Measurements from ENCODE around the gene SOCS2.
"Not testable (repeated sequence)": the region's sequence is repeated elsewhere in the genome, so short reads cannot be mapped to it uniquely, and the experiment has no call there.

SOCS2 gene

DNA sequence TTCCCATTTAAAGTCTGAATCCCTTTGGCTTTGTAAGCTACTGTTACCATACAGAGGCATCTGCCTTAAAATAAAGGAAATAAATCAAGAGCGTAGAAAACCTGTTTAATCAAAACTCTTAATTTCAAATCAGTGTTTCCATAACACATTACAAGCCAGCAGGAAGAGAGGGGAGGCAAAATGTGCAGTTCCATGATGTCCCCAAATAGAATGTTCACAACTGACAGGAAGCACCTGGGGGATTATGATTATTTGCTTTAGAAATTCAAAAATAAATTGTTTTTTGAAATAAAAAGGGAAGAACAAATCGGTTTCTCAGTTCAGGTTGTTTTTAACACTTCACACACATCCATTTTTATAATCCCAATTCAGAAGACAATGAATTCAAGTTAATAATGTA, 21.4 kb downstream of the SOCS2 start:
- DNase-seq (ENCODE audit: low read depth) = no peak

GRCh38 chr12:93594766-93595311, 22.4 kb downstream of the SOCS2 start:
- DNase-seq (ENCODE audit: low read depth) = no peak

GRCh38 chr12:93595351-93595750, 22.9 kb downstream of the SOCS2 start:
- DNase-seq (ENCODE audit: low read depth) = no peak

DNA sequence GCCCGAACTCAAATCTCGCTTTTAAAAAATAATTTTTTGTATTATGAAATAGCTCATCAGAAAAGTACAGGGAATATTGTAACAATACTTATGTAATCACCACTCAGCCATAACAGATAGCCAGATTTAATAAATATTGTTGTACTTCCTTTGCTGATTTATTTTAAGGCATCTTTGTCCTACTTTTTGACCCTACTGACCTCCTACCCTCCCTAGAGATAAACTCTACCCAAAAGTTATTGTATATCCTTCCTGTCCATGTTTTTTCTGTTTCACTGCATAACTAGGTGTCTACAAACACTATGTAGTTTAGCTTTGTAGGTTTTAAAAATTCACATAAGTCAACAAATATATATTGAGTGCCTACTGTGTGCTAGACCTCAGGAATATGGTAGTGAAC, 25.1 kb downstream of the SOCS2 start:
- no peak for DNase-seq (ENCODE audit: low read depth)

DNA sequence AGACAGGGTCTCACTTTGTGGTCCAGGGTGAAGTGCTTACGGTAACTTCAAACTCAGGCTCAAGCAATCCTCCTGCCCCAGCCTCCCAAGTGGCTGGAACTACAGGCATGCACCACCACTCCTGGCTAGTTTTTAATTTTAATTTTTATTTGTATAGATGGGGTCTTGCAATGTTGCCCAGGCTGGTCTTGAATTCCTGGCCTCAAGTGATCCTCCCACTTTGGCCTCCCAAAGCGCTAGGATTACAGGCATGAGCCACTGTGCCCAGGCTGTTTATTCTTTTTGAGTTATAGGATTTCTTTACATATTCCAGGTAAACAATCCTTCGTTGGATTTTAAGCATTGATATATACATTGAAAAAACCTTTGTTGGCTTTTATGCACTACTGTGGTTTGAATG, 26.7 kb downstream of the SOCS2 start:
- no peak for DNase-seq (ENCODE audit: low read depth)

DNA sequence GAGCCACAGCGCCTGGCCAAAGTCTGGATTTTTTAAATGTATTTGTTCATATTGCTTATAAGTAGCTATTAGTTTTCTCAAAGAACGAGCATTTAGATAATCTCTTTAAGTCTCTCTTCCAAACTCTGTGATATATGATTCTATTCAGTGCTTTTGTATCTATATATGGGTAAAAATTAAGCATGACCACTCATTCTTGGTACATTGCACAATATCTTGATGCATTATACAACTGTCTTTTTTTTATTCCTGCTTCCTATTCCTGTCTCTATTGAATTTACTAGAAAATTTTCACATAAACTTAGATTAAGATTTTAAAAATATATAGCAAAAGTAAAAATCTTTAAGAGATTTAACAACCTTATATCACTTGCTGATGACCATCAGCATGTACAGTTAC, 29.1 kb downstream of the SOCS2 start:
- no peak for DNase-seq (ENCODE audit: low read depth)

DNA sequence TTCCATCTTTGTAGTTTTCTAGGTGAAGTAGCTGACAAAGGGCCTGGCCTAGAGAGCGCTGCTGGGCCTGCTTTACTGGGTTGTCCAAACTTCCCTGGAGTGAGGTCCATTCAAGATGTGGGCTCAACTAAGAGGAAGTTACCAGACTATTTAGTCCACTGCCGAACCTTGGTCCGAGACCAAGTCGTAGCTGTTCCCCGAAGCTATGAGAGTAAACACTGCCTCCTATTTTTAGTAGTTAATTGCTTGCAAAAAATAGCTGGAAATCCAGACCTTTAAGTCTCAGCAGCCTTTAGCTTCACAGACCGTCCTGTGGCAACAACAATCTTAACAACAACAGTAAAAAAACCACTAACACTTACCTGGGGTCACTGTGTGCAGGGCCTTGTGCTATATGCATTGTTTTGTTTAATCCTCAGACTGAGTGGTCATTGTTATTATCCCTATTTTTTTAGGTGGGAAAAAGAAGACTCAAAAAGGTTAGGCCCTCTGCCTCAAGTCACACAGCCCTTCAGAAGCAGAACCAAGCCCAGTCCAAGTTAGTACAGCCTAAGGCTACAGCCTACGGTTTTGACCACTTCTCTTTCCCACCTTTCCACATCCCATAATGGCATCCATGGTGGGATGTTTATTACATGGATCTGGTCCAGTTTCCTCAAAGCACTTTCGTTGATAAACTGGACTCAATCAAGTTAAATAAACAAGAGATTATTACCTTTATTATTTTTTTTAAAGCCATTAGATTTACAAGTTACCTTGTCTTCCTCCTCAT, 30.6 kb downstream of the SOCS2 start:
- DNase-seq (ENCODE audit: low read depth) = no peak

DNA sequence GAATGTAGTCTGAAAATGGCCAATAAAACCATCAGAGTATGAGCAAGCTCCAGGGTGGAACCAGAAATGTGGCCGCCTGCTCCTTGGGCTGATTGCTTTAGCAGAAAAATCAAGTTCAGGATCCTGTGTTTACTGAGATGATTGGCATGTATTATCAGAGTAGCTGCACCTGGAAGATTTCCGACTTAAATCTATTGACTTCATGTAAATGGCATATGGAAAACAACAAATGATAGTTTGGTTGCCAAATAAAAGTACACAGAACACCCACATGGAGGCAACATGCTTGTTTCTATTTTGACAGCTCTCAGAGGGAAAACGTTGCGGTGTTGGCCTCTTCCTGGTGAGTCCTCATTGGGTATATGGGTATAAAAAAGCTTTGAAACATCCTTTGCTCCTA, 31.3 kb downstream of the SOCS2 start:
- no peak for DNase-seq (ENCODE audit: low read depth)

DNA sequence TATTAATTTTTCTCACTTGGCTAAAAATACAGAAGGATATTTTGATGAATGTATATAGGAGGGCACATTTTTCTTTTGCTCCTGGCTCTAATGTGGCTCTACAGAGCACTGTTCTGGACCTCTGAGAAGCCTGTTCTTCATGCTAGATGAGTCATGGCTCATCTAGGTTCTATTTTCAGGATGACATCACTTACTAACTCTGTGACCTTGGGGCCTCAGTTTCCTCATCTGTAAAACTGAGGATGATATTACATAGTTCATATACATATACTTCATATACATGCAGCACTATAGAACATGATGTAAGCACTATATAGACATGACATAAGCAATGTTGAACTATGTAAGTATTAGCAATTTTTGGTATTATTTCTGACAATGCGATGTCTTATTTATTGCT, 35.8 kb downstream of the SOCS2 start:
- no peak for DNase-seq (ENCODE audit: low read depth)

GRCh38 chr12:93609281-93610192, 37.1 kb downstream of the SOCS2 start:
- no peak for DNase-seq (ENCODE audit: low read depth)

DNA sequence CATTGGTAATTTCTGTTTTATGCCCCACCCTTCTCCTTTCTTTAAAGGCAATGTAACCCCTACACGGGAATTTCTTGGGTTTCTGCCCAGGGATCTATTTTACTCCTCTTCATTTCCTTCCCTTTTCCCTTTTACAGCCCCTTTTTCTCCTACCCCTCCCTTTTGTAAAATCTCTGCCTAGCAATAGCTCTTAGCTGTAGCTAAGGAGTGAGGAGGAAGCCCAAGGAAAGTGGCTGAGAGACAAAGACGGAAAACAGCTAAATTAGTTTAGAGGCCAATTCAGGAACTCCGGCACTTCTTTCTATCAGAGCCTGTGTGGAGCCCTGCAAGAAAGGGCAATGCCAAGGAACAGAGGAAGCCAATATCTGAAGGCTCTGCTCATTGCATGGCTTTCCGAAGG, 40.3 kb downstream of the SOCS2 start:
- DNase-seq (ENCODE audit: low read depth) = no peak

DNA sequence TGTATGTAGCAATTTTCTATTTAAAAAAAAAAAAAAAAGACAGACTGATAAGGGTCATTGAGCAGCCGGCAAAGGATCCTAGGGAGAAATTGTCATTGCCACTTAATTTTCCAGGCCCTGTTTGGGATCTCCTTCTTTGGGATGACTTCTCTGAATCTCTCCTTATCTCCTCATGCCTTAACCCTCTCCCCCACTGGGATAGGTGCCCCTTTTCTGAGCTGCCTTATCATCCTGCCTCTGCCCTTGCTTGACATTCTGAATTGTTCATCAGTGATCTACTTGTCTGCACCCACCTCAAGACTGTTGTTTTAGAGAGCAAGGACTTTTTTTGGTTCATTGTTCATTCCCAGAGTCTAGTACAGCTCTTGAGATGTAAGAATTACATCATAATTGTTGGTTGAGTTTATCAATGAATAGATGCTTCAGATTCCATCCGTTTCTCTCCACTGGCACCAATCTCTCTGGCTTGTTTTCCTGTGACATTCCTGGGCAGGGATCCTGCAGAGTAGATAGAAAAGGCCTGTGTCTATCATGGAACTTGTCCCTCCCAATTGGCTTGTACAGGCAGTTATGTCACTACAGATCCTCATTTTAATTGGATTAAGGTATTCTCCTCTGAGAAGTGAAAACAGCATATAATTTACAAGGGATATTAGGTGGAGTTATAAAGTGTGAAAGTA, 42.6 kb downstream of the SOCS2 start:
- no peak for DNase-seq (ENCODE audit: low read depth)

- DNase-seq (ENCODE audit: low read depth) = no peak
Observed at GRCh38 chr12:93616584-93617101, 44.2 kb downstream of the SOCS2 start.

GRCh38 chr12:93618891-93619410, 46.5 kb downstream of the SOCS2 start:
- no peak for DNase-seq (ENCODE audit: low read depth)

- no peak for DNase-seq (ENCODE audit: low read depth)
Observed at GRCh38 chr12:93621986-93622385, 49.5 kb downstream of the SOCS2 start.

GRCh38 chr12:93622485-93622884, 50.0 kb downstream of the SOCS2 start:
- no peak for DNase-seq (ENCODE audit: low read depth)

GRCh38 chr12:93624595-93625294, 52.3 kb downstream of the SOCS2 start:
- DNase-seq (ENCODE audit: low read depth) = no peak

DNA sequence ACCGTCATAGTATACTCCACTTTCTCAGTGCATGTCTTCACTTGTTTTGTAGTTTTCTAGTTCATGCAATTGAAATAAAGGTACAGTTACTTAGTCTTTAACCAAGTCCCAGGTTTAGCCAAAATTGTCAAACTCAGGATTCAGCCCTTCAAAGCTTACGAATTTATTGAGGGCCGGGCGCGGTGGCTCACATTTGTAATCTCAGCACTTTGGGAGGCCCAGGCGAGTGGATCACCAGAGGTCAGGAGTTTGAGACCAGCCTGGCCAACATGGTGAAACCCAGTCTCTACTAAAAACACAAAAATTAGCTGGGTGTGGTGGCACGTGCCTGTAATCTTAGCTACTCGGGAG, 52.8 kb downstream of the SOCS2 start:
- not testable (repeated sequence) for DNase-seq (ENCODE audit: low read depth)

DNA sequence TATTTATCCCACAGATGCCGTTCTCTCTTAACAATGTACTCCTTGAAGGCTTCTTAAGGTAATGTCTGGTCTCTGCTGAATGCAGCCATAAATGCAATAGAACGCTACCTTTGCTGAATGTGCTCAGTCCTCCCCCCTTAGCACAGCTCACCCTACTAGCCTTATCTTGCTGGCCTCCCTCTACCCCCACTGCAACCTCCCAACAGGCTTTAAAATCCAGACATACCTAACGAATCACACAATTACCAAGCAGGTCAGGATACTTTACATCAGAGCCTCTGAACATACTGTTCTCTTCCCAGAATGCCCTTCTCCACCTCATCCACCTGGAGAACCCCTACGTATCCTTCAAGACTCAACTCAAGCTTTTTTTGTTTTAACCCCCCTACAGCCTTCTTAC, 53.7 kb downstream of the SOCS2 start:
- no peak for DNase-seq (ENCODE audit: low read depth)

All from stimulated activated CD8-positive, alpha-beta memory T cell treated with anti-CD3 and anti-CD28 coated beads, Interleukin-15, amount 100 ng/mL, for 24 hours (primary cell).